ENCODE results near the gene RBM39.

GRCh38 chr20:35729283-35729807, 12.7 kb downstream of the RBM39 start:
- no peak for TF ChIP-seq CTCF (IDR thresholded peaks at IDR 0.05)
- TF ChIP-seq POLR2A (IDR thresholded peaks at IDR 0.05), result no peak
